ENCODE data around the gene GP1BB.

DNA sequence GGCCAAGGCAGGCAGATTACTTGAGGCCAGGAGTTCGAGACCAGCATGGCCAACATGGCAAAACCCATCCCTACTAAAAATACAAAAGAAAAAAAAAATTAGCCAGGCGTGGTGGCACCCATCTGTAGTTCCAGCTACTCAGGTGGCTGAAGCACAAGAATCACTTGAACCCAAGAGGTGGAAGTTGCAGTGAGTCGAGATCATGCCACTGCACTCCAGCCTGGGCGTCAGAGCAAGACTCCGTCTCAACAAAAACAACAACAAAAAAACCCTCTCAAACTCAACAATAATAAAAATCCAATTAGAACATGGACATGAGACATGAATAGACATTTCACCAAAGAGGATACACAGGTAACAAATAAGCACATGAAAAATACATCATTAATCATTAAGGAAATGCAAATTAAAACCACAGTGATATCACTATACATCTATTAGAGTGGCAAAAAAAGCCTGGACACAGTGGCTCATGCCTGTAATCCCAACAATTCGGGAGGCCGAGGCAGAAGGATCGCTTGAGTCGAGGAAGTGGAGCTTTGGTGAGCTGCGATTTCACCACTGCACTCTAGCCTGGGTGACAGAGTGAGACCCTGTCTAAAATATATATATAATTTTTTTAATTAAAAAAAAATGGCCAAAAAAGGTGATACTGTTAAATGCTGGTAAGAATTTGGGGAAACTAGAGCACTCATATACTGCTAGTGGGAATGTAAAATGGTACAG, 21.8 kb upstream of the GP1BB start:
- TF ChIP-seq, protein P1, sequence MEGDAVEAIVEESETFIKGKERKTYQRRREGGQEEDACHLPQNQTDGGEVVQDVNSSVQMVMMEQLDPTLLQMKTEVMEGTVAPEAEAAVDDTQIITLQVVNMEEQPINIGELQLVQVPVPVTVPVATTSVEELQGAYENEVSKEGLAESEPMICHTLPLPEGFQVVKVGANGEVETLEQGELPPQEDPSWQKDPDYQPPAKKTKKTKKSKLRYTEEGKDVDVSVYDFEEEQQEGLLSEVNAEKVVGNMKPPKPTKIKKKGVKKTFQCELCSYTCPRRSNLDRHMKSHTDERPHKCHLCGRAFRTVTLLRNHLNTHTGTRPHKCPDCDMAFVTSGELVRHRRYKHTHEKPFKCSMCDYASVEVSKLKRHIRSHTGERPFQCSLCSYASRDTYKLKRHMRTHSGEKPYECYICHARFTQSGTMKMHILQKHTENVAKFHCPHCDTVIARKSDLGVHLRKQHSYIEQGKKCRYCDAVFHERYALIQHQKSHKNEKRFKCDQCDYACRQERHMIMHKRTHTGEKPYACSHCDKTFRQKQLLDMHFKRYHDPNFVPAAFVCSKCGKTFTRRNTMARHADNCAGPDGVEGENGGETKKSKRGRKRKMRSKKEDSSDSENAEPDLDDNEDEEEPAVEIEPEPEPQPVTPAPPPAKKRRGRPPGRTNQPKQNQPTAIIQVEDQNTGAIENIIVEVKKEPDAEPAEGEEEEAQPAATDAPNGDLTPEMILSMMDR (IDR thresholded peaks at IDR 0.05; ENCODE audit: extremely low read depth in 1 of 2, insufficient read depth in 1 of 2, low read depth in 1 of 2, low read length in 2 of 2), result no peak
- no peak for TF ChIP-seq POLR2AphosphoS5 (IDR thresholded peaks at IDR 0.05; ENCODE audit: insufficient read depth, low read depth, low read length)
- TF ChIP-seq POLR2A (IDR thresholded peaks at IDR 0.05; ENCODE audit: low read depth, low read length), result no peak
- TF ChIP-seq JUN (IDR thresholded peaks at IDR 0.05; ENCODE audit: borderline replicate concordance, insufficient read depth, insufficient read length, low read depth), result no peak
- TF ChIP-seq, protein P2, sequence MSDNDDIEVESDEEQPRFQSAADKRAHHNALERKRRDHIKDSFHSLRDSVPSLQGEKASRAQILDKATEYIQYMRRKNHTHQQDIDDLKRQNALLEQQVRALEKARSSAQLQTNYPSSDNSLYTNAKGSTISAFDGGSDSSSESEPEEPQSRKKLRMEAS (IDR thresholded peaks at IDR 0.05; ENCODE audit: insufficient read depth, insufficient read length), result no peak
- TF ChIP-seq EZH2 (IDR thresholded peaks at IDR 0.05; ENCODE audit: borderline replicate concordance, low read depth, low read length, severe bottlenecking), result no peak
- TF ChIP-seq MYC (IDR thresholded peaks at IDR 0.05; ENCODE audit: low read depth, low read length), result no peak
- TF ChIP-seq GATA2 (IDR thresholded peaks at IDR 0.05; ENCODE audit: insufficient read depth, insufficient read length, low read depth, low read length), result no peak
- no peak for TF ChIP-seq FOS (IDR thresholded peaks at IDR 0.05; ENCODE audit: borderline replicate concordance, insufficient read depth, low read length)

Measured in endothelial cell of umbilical vein (primary cell).